ENCODE measurements around the gene ANKFN1. TPM values are rescaled to one million over a fixed set of nuclear protein-coding genes. Genes with fewer than 3 reads are reported as not detected.

Gene ANKFN1
- total and polyA plus RNA-seq, 10 of the 15 experiments (the other 5 are each of a cell fraction or from before 2014, with no cell fraction given): 0.19 TPM; not detected in 9

DNA sequence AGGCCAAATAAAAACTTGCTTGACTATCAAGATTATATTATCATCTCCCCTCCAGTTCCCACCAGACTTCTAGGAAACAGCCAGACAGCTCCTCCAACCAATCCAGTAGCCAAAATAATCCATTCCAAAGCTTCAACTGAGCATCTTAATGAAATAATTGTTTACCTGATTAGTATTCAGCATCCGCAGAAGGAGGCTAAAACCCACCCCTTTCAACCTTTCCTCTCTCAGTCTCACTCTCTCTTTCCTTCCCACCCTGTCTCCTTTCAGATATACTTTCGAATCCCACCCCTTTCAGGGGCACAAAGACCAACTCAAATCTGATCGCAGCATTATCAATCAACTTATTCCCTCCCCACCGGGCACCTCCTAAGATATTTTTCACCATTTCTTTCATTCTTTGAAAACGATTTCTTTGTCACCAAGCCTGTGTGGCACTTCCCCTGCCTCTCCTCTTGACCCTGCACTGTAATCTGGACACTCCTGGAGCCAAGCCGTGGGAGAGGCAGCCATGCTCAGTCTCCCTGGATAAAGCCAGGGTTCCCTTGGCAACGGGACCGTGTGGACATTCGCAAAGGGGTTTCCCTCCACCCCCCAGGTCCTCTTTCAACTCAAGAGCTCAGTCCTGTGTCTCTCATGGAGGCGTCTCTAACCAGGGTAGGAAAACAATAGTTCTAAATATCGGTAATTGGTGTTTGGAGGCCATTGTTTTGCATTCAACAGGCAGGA is at the start of gene ANKFN1 (continued):
- TF ChIP-seq, protein P1, sequence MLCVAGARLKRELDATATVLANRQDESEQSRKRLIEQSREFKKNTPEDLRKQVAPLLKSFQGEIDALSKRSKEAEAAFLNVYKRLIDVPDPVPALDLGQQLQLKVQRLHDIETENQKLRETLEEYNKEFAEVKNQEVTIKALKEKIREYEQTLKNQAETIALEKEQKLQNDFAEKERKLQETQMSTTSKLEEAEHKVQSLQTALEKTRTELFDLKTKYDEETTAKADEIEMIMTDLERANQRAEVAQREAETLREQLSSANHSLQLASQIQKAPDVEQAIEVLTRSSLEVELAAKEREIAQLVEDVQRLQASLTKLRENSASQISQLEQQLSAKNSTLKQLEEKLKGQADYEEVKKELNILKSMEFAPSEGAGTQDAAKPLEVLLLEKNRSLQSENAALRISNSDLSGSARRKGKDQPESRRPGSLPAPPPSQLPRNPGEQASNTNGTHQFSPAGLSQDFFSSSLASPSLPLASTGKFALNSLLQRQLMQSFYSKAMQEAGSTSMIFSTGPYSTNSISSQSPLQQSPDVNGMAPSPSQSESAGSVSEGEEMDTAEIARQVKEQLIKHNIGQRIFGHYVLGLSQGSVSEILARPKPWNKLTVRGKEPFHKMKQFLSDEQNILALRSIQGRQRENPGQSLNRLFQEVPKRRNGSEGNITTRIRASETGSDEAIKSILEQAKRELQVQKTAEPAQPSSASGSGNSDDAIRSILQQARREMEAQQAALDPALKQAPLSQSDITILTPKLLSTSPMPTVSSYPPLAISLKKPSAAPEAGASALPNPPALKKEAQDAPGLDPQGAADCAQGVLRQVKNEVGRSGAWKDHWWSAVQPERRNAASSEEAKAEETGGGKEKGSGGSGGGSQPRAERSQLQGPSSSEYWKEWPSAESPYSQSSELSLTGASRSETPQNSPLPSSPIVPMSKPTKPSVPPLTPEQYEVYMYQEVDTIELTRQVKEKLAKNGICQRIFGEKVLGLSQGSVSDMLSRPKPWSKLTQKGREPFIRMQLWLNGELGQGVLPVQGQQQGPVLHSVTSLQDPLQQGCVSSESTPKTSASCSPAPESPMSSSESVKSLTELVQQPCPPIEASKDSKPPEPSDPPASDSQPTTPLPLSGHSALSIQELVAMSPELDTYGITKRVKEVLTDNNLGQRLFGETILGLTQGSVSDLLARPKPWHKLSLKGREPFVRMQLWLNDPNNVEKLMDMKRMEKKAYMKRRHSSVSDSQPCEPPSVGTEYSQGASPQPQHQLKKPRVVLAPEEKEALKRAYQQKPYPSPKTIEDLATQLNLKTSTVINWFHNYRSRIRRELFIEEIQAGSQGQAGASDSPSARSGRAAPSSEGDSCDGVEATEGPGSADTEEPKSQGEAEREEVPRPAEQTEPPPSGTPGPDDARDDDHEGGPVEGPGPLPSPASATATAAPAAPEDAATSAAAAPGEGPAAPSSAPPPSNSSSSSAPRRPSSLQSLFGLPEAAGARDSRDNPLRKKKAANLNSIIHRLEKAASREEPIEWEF (IDR thresholded peaks at IDR 0.05; ENCODE audit: insufficient replicate concordance, low read depth, low read length): no peak
- no peak for TF ChIP-seq HCFC1 (IDR thresholded peaks at IDR 0.05; ENCODE audit: low read length)
- TF ChIP-seq, protein P2, sequence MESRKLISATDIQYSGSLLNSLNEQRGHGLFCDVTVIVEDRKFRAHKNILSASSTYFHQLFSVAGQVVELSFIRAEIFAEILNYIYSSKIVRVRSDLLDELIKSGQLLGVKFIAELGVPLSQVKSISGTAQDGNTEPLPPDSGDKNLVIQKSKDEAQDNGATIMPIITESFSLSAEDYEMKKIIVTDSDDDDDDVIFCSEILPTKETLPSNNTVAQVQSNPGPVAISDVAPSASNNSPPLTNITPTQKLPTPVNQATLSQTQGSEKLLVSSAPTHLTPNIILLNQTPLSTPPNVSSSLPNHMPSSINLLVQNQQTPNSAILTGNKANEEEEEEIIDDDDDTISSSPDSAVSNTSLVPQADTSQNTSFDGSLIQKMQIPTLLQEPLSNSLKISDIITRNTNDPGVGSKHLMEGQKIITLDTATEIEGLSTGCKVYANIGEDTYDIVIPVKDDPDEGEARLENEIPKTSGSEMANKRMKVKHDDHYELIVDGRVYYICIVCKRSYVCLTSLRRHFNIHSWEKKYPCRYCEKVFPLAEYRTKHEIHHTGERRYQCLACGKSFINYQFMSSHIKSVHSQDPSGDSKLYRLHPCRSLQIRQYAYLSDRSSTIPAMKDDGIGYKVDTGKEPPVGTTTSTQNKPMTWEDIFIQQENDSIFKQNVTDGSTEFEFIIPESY (IDR thresholded peaks at IDR 0.05): no peak

DNA sequence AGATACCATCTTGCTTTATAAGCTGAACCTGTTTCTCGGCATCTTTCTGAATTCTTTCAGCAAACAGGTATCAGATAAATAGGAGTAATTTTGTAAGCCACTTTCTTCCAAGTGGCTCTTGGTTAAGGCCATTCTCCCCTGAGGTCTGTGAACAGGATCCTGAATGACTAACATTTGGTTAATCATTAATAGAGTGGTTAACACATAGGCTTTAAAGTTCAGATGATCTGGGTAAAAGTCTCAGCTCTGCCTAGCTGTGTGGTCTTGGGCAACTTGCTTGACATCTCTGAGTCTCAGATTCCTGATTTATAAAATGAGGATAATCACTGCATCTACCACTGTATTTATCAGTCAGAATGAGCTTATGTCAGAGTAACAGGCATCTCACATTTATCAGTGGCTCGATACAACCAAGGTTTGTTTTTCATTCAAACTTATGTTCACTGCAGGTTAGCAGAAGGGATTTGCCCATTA is 44.4 kb upstream of the ANKFN1 start:
- H3K9me3 ChIP-seq (replicated peaks; ENCODE audit: control insufficient read depth, insufficient read depth, low read length): no peaks in the 10 kb centered on the region
- no peak for FAIRE-seq
- H4K20me1 ChIP-seq (ENCODE audit: control insufficient read depth, insufficient read depth): no peaks in the 10 kb centered on the region
- TF ChIP-seq, protein P3, sequence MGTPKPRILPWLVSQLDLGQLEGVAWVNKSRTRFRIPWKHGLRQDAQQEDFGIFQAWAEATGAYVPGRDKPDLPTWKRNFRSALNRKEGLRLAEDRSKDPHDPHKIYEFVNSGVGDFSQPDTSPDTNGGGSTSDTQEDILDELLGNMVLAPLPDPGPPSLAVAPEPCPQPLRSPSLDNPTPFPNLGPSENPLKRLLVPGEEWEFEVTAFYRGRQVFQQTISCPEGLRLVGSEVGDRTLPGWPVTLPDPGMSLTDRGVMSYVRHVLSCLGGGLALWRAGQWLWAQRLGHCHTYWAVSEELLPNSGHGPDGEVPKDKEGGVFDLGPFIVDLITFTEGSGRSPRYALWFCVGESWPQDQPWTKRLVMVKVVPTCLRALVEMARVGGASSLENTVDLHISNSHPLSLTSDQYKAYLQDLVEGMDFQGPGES (IDR thresholded peaks at IDR 0.05): no peak
- TF ChIP-seq SMARCA5 (IDR thresholded peaks at IDR 0.05) (peak; percentile 83; the same call in 1 of the 2 replicates), NFXL1 (IDR thresholded peaks at IDR 0.05; ENCODE audit: borderline replicate concordance) (0 out of 2 replicates have a peak, but pooled peaks have one; percentile 25), EED (IDR thresholded peaks at IDR 0.05; ENCODE audit: low read depth) (no peak), BRCA1 (IDR thresholded peaks at IDR 0.05; ENCODE audit: low read depth, low read length) (no peak)
- H2AFZ ChIP-seq (ENCODE audit: control insufficient read depth, low read depth, low read length): no peak overlapping the region
- peak; percentile 0 for DNase-seq (ENCODE audit: low read depth, low spot score)
- WGBS (ENCODE audit: insufficient coverage, insufficient replicate concordance, low lambda C conversion rate, missing lambda C conversion rate): 0% methylated on average over 2 of the region's 2 CpGs
- no TSS peak for BruUV-seq (replicated peaks)
- no peaks in the 10 kb centered on the region for H3K36me3 ChIP-seq (ENCODE audit: control insufficient read depth in 2 of 2, insufficient read depth in 2 of 2, low read length in 1 of 2)
- H3K4me2 ChIP-seq (ENCODE audit: control insufficient read depth, insufficient read depth): no peak overlapping the region
- ChIA-PET SMC1A (ENCODE audit: uncharacterized antibody, unreplicated experiment) (no interaction called here), RAD21 (ENCODE audit: unreplicated experiment) (no interaction called here), CTCF (no interaction called here), POLR2A (no interaction called here)
- H3K4me3 ChIP-seq: no peak overlapping the region
- H3K79me2 ChIP-seq (ENCODE audit: control insufficient read depth, insufficient read depth, low read length): no peaks in the 10 kb centered on the region
- in situ Hi-C loops (cut with MboI) (no loop called here), intact Hi-C loops (cut with micrococcal nuclease; ENCODE audit: unreplicated experiment) (no loop called here)
- H3K27ac ChIP-seq (ENCODE audit: control insufficient read depth, insufficient read depth): no peak overlapping the region
- no peaks in the 10 kb centered on the region; a peak in 1 of 4 replicates for H3K27me3 ChIP-seq (replicated peaks in 1 of 2; ENCODE audit: control insufficient read depth in 2 of 2, insufficient read depth in 2 of 2, low read length in 1 of 2)
- no peak overlapping the region for H3K9ac ChIP-seq (ENCODE audit: control insufficient read depth, insufficient read depth, low read length)
- no peaks in the 10 kb centered on the region for H3K4me1 ChIP-seq (ENCODE audit: control insufficient read depth, insufficient read depth, low read length)
- peak; percentile 86 for ATAC-seq
